ENCODE data around the gene MACROH2A2.
"Not testable (repeated sequence)": the region's sequence is repeated elsewhere in the genome, so short reads cannot be mapped to it uniquely, and the experiment has no call there.

Gene MACROH2A2

GRCh38 chr10:70106958-70107791, 54.5 kb downstream of the MACROH2A2 start:
- peak in 2 of 3 donors; percentile 36 to 43 for DNase-seq

GRCh38 chr10:70109064-70109729, 56.6 kb downstream of the MACROH2A2 start:
- DNase-seq, result no peak

GRCh38 chr10:70111496-70111895, 58.9 kb downstream of the MACROH2A2 start:
- no peak for DNase-seq

- DNase-seq, result no peak
Measured at GRCh38 chr10:70112071-70112470, 59.4 kb downstream of the MACROH2A2 start.

- no peak for DNase-seq
Measured at GRCh38 chr10:70114902-70115301, 62.3 kb downstream of the MACROH2A2 start.

GRCh38 chr10:70115948-70116682, 63.5 kb downstream of the MACROH2A2 start:
- DNase-seq, result peak; percentile 58 to 60 (median 59)

GRCh38 chr10:70117646-70118045, 65.0 kb downstream of the MACROH2A2 start:
- no peak for DNase-seq

- DNase-seq, result no peak
Measured at GRCh38 chr10:70118196-70118595, 65.5 kb downstream of the MACROH2A2 start.

GRCh38 chr10:70119197-70119596, 66.6 kb downstream of the MACROH2A2 start:
- no peak for DNase-seq

- no peak for DNase-seq
Measured at GRCh38 chr10:70119623-70120022, 67.0 kb downstream of the MACROH2A2 start.

GRCh38 chr10:70120417-70120816, 67.8 kb downstream of the MACROH2A2 start:
- DNase-seq, result no peak

- DNase-seq, result no peak
Measured at GRCh38 chr10:70121281-70121949, 68.8 kb downstream of the MACROH2A2 start.

GRCh38 chr10:70122742-70123141, 70.1 kb downstream of the MACROH2A2 start:
- no peak for DNase-seq

- DNase-seq, result not testable (repeated sequence)
Measured at GRCh38 chr10:70123166-70123565, 70.5 kb downstream of the MACROH2A2 start.

- DNase-seq, result no peak
Measured at GRCh38 chr10:70123817-70124216, 71.2 kb downstream of the MACROH2A2 start.

- no peak for DNase-seq
Measured at GRCh38 chr10:70124415-70124814, 71.8 kb downstream of the MACROH2A2 start.

GRCh38 chr10:70124918-70125317, 72.3 kb downstream of the MACROH2A2 start:
- DNase-seq, result no peak

GRCh38 chr10:70125918-70126552, 73.4 kb downstream of the MACROH2A2 start:
- no peak for DNase-seq

- peak in 1 of 3 donors; percentile 21 for DNase-seq
Measured at GRCh38 chr10:70126700-70127395, 74.2 kb downstream of the MACROH2A2 start.

GRCh38 chr10:70130878-70131559, 78.4 kb downstream of the MACROH2A2 start:
- DNase-seq, result peak; percentile 66 to 84 (median 81)

- no peak for DNase-seq
Measured at GRCh38 chr10:70131560-70131937, 78.9 kb downstream of the MACROH2A2 start.

All from suppressor macrophage treated with lipopolysaccharide for 1 hour (primary cell).